GM13977 (cell line): Measurements from ENCODE around the gene GNAO1.
A peak's percentile ranks its signal among the peaks of the same experiment; 100 is the strongest.

Source experiments
- DNase-seq: peaks from one replicate; pipeline ENCODE4 v3.0.0; 2012; ENCODE audit warnings: low spot score
- CTCF ChIP-seq: IDR thresholded peaks from 2 replicates; pipeline ENCODE4 v1.5.1; 2012; ENCODE audit warnings: mild to moderate bottlenecking, control low read depth; ENCODE audit not compliant: insufficient read depth; ENCODE audit errors: extremely low read depth, missing control alignments
- in situ Hi-C: fragments of 300-500 bp; cut with MboI; formaldehyde crosslinking; loops from one replicate; pipeline ENCODE4 v1.12.0; 2022; ENCODE audit warnings: low sequenced_read_pairs, low pct_unique_long_range_greater_than_20kb, mixed read lengths, inconsistent platforms; ENCODE audit not compliant: unreplicated experiment

GNAO1 gene

GRCh38 chr16:56310690-56311089 is 119.4 kb downstream of the GNAO1 start:
- in situ Hi-C loops = no loop called here
- TF ChIP-seq CTCF = no peak
- DNase-seq = no peak

GRCh38 chr16:56311208-56312027 is 120.1 kb downstream of the GNAO1 start:
- no peak for DNase-seq
- TF ChIP-seq CTCF = peak; percentile 21
- in situ Hi-C loops = no loop called here

- no peak for TF ChIP-seq CTCF
- in situ Hi-C loops = no loop called here
- DNase-seq = no peak
Observed at GRCh38 chr16:56312028-56312300, 120.7 kb downstream of the GNAO1 start.

GRCh38 chr16:56312556-56312955 is 121.3 kb downstream of the GNAO1 start:
- no peak for TF ChIP-seq CTCF
- DNase-seq = no peak
- in situ Hi-C loops = no loop called here

GRCh38 chr16:56314244-56314850 is 123.1 kb downstream of the GNAO1 start:
- in situ Hi-C loops = no loop called here
- DNase-seq = no peak
- TF ChIP-seq CTCF = no peak

- TF ChIP-seq CTCF = no peak
- in situ Hi-C loops = no loop called here
- DNase-seq = no peak
Observed at GRCh38 chr16:56315955-56316354, 124.7 kb downstream of the GNAO1 start.
